Stimulated activated CD8-positive, alpha-beta memory T cell treated with anti-CD3 and anti-CD28 coated beads, Interleukin-12 subunit alpha, Interleukin-12 subunit beta, amount 100 ng/mL, for 1 hour (primary cell): Measurements from ENCODE around the gene EML1.
"Not testable (repeated sequence)": the region's sequence is repeated elsewhere in the genome, so short reads cannot be mapped to it uniquely, and the experiment has no call there.

ENCODE experiments used
- DNase-seq: peaks from one replicate; pipeline ENCODE4 v3.0.0-alpha.2; 2020; ENCODE audit warnings: low read depth

The EML1 gene

GRCh38 chr14:99755629-99756603 is 37.3 kb upstream of the EML1 start:
- no peak for DNase-seq

- no peak for DNase-seq
Measured at GRCh38 chr14:99756796-99757195, 36.4 kb upstream of the EML1 start.

GRCh38 chr14:99757331-99758070 is 35.7 kb upstream of the EML1 start:
- no peak for DNase-seq

- DNase-seq = no peak
Measured at GRCh38 chr14:99758121-99758821, 34.9 kb upstream of the EML1 start.

GRCh38 chr14:99758872-99759545 is 34.2 kb upstream of the EML1 start:
- DNase-seq = no peak

GRCh38 chr14:99759546-99759925 is 33.7 kb upstream of the EML1 start:
- no peak for DNase-seq

GRCh38 chr14:99760817-99761216 is 32.4 kb upstream of the EML1 start:
- no peak for DNase-seq

- not testable (repeated sequence) for DNase-seq
Measured at GRCh38 chr14:99762911-99763310, 30.3 kb upstream of the EML1 start.

- no peak for DNase-seq
Measured at GRCh38 chr14:99763527-99764221, 29.5 kb upstream of the EML1 start.

GRCh38 chr14:99764222-99764706 is 28.9 kb upstream of the EML1 start:
- no peak for DNase-seq

- no peak for DNase-seq
Measured at GRCh38 chr14:99768381-99768780, 24.8 kb upstream of the EML1 start.

- no peak for DNase-seq
Measured at GRCh38 chr14:99769123-99769522, 24.1 kb upstream of the EML1 start.

GRCh38 chr14:99769799-99770198 is 23.4 kb upstream of the EML1 start:
- DNase-seq = no peak

- no peak for DNase-seq
Measured at GRCh38 chr14:99772371-99773283, 20.6 kb upstream of the EML1 start.

- no peak for DNase-seq
Measured at GRCh38 chr14:99773521-99774497, 19.4 kb upstream of the EML1 start.

GRCh38 chr14:99774556-99775307 is 18.5 kb upstream of the EML1 start:
- DNase-seq = no peak

- no peak for DNase-seq
Measured at GRCh38 chr14:99775351-99775750, 17.9 kb upstream of the EML1 start.

- DNase-seq = no peak
Measured at GRCh38 chr14:99777951-99778350, 15.3 kb upstream of the EML1 start.
